A549 (cell line): ENCODE measurements around the gene PPFIA4. TPM values are rescaled to one million over a fixed set of nuclear protein-coding genes. Genes with fewer than 3 reads are reported as not detected.

Source experiments
- ATAC-seq, 2 experiments: fragments of 200-7000 bp in 1 of 2; fragments of >200 bp in 1 of 2; cut with Nextera tagmentation in 1 of 2; cut with Tn5 transposase in 1 of 2; 3 replicates each; pipeline versions ENCODE4 v1.8.0 to v1.9.1; 2018 to 2020; ENCODE audit warnings: mild to moderate bottlenecking in 1 of 2, moderate library complexity in 1 of 2
- CTCF ChIA-PET: fragments of 300-600 bp; sonication (Branson Sonifier 250); formaldehyde crosslinking; extraction: SDS; loops from one replicate; lab custom pipeline; 2021; ENCODE audit warnings: antibody characterized with exemption, inconsistent platforms; lab: Yijun Ruan, JAX
- POLR2A ChIA-PET: fragments of 350-600 bp; formaldehyde crosslinking; extraction: SDS; loops from one replicate; lab custom pipeline; 2021; ENCODE audit warnings: antibody characterized with exemption, inconsistent platforms; lab: Yijun Ruan, JAX
- DNase-seq, 2 experiments: peaks; one replicate each; pipeline versions ENCODE4 v3.0.0 to v3.0.0-alpha.2; 2011 to 2016; ENCODE audit warnings: low read depth in 1 of 2, low spot score in 1 of 2
- FAIRE-seq: peaks from 2 replicates; lab custom pipeline; 2011; peaks lifted over from hg19 to GRCh38; lab: Jason Lieb, UNC
- H3K27ac ChIP-seq, 2 experiments: fragments of >200 bp; sonication (Bioruptor Twin); formaldehyde crosslinking; 3 replicates each; pipeline ENCODE4 v1.5.1; 2016 to 2017
- H3K4me1 ChIP-seq: fragments of >200 bp; sonication (Bioruptor Twin); formaldehyde crosslinking; 3 replicates; pipeline ENCODE4 v1.6.1; 2016
- H3K4me2 ChIP-seq: fragments of >200 bp; sonication (Bioruptor Twin); formaldehyde crosslinking; 3 replicates; pipeline ENCODE4 v1.6.1; 2016
- H3K4me3 ChIP-seq: fragments of >200 bp; sonication (Bioruptor Twin); formaldehyde crosslinking; 3 replicates; pipeline ENCODE4 v1.5.1; 2016
- H3K9me3 ChIP-seq: fragments of >200 bp; sonication (Bioruptor Twin); formaldehyde crosslinking; 3 replicates; pipeline ENCODE4 v1.6.1; 2016
- BHLHE40 ChIP-seq: IDR thresholded peaks from 2 replicates; pipeline ENCODE4 v1.6.1; 2012; ENCODE audit warnings: low read depth, low read length, inconsistent platforms
- CBX2 ChIP-seq: fragments of 200-600 bp; sonication (generic); IDR thresholded peaks from 2 replicates; pipeline ENCODE4 v1.6.1; 2016; ENCODE audit warnings: low read depth, mild to moderate bottlenecking, borderline replicate concordance
- CBX8 ChIP-seq: fragments of 200-600 bp; sonication (generic); IDR thresholded peaks from 2 replicates; pipeline ENCODE4 v1.6.1; 2016
- ELK1 ChIP-seq: fragments of 150-350 bp; IDR thresholded peaks from 2 replicates; pipeline ENCODE4 v1.6.1; 2014; ENCODE audit warnings: low read depth, mild to moderate bottlenecking, low read length
- FOSB ChIP-seq: fragments of 250-450 bp; sonication (Bioruptor Pico); IDR thresholded peaks from 2 replicates; pipeline ENCODE4 v1.5.0; 2020; ENCODE audit warnings: mild to moderate bottlenecking, moderate library complexity
- FOSL2 ChIP-seq, 2 experiments: fragments of 450-650 bp in 1 of 2; fragments of >200 bp in 1 of 2; sonication (Bioruptor Twin) in 1 of 2; formaldehyde crosslinking; IDR thresholded peaks; 2 replicates each; pipeline versions ENCODE4 v1.5.0 to v1.6.1; 2016 to 2020; ENCODE audit warnings: mild to moderate bottlenecking in 1 of 2, moderate library complexity in 1 of 2
- HOXB5 ChIP-seq: fragments of 250-450 bp; sonication (Bioruptor Pico); IDR thresholded peaks from 2 replicates; pipeline ENCODE4 v1.5.0; 2020; ENCODE audit warnings: mild to moderate bottlenecking, moderate library complexity
- KDM5A ChIP-seq: fragments of 200-600 bp; sonication (generic); IDR thresholded peaks from 2 replicates; pipeline ENCODE4 v1.6.1; 2016; ENCODE audit warnings: antibody characterized with exemption, mild to moderate bottlenecking
- NPAS2 ChIP-seq: fragments of 250-450 bp; sonication (Bioruptor Pico); IDR thresholded peaks from 2 replicates; pipeline ENCODE4 v1.8.0; 2022; ENCODE audit warnings: mild to moderate bottlenecking, moderate library complexity, borderline replicate concordance
- PBX3 ChIP-seq: IDR thresholded peaks from 2 replicates; pipeline ENCODE4 v1.6.1; 2012
- PHF8 ChIP-seq: fragments of 200-600 bp; sonication (generic); IDR thresholded peaks from 2 replicates; pipeline ENCODE4 v1.6.1; 2016; ENCODE audit warnings: low read depth, mild to moderate bottlenecking, antibody characterized with exemption, moderate library complexity, borderline replicate concordance
- POLR2A ChIP-seq: IDR thresholded peaks from 2 replicates; pipeline ENCODE4 v1.6.1; 2012; ENCODE audit warnings: mild to moderate bottlenecking, low read length
- RCOR1 ChIP-seq: fragments of 150-350 bp; IDR thresholded peaks from 2 replicates; pipeline ENCODE4 v1.6.1; 2014; ENCODE audit warnings: antibody characterized with exemption, low read length, low read depth
- TFCP2L1 ChIP-seq: fragments of 250-450 bp; sonication (Bioruptor Pico); IDR thresholded peaks from 2 replicates; pipeline ENCODE4 v1.5.0; 2021; ENCODE audit warnings: mild to moderate bottlenecking
- USF2 ChIP-seq: fragments of 450-650 bp; IDR thresholded peaks from 2 replicates; pipeline ENCODE4 v1.6.1; 2014; ENCODE audit warnings: antibody characterized with exemption
- ZSCAN20 ChIP-seq: fragments of 250-450 bp; sonication (Bioruptor Pico); IDR thresholded peaks from 2 replicates; pipeline ENCODE4 v1.8.0; 2022; ENCODE audit warnings: mild to moderate bottlenecking, moderate library complexity
- WGBS: methylation state at CpG from one replicate; pipeline ENCODE4 v1.1.6; 2017; ENCODE audit errors: missing lambda C conversion rate; 5-methylcytosine and 5-hydroxymethylcytosine counted together
- polyA plus RNA-seq, 4 experiments: library from polyadenylated mRNA; depleted of rRNA in 3 of 4; stranded (reverse); fragments of >200 nt; fragmentation: RNase III in 1 of 4; extraction: RNeasy Plus Mini Kit Qiagen cat#74134 plus additional on column Dnase treatment in 1 of 4; gene quantifications; 2 replicates in 3 of 4; 3 replicates in 1 of 4; pipeline ENCODE4 v1.2.3, GENCODE V29; 2011 to 2017

Gene PPFIA4
- polyA plus RNA-seq, 2 of the 4 experiments (the other 2 are of a cell fraction): 0.47 to 0.63 TPM

- DNase-seq: peak; percentile 19 to 25
- ChIA-PET CTCF (interaction anchor here (0.8 to 30.5 kb wide), 9 partner anchors 16 to 214 kb away, joined by 3 to 300 read pairs (median 3); partner anchors contain the start of gene ADORA1), POLR2A (no interaction called here)
- Histone ChIP-seq H3K27ac (no peak overlapping the region), H3K4me2 (no peak overlapping the region), H3K4me1 (peaks cover 5% of the 10 kb centered on the region; the same call in 1 of the 3 replicates), H3K9me3 (no peaks in the 10 kb centered on the region), H3K4me3 (no peak overlapping the region)
- FAIRE-seq: no peak
- 80% methylated on average over 17 of the region's 24 CpGs for WGBS
- TF ChIP-seq ELK1: no peak
- no peak for TF ChIP-seq BHLHE40
- TF ChIP-seq POLR2A: 0 out of 2 replicates have a peak, but pooled peaks have one; percentile 9
- ATAC-seq: peak in 1 of 2 experiments; percentile 64; a peak in 3 of 6 replicates
Measured at GRCh38 chr1:203055161-203055799, 29.0 kb downstream of the PPFIA4 start.

GRCh38 chr1:203056012-203056411, 29.7 kb downstream of the PPFIA4 start:
- CTCF ChIA-PET: interaction anchor here (0.9 to 30.5 kb wide), 7 partner anchors 9 to 213 kb away, joined by 3 to 300 read pairs (median 4); no protein-coding TSS in a partner anchor

GRCh38 chr1:203056516-203056915, 30.2 kb downstream of the PPFIA4 start:
- POLR2A ChIA-PET: no interaction called here

More at GRCh38 chr1:203056012-203056411, 29.7 kb downstream of the PPFIA4 start:
- Histone ChIP-seq H3K9me3 (no peaks in the 10 kb centered on the region), H3K4me2 (no peak overlapping the region), H3K27ac (no peak overlapping the region), H3K4me3 (no peak overlapping the region), H3K4me1 (peaks cover 5% of the 10 kb centered on the region; the same call in 1 of the 3 replicates)
- DNase-seq (no peak), FAIRE-seq (no peak), ATAC-seq (no peak)
- 88% methylated on average over 7 of the region's 7 CpGs for WGBS
- POLR2A ChIA-PET: no interaction called here
- TF ChIP-seq FOSB (CRISPR knock-in tag) (no peak), FOSL2 (IDR thresholded peaks at IDR 0.05) (no peak), FOSL2 (CRISPR knock-in tag; IDR thresholded peaks at IDR 0.05) (no peak), BHLHE40 (no peak)

More at GRCh38 chr1:203056516-203056915, 30.2 kb downstream of the PPFIA4 start:
- no peak overlapping the region for H3K4me2 ChIP-seq
- no peaks in the 10 kb centered on the region for H3K9me3 ChIP-seq
- 77% methylated on average over 6 of the region's 6 CpGs for WGBS
- no peak overlapping the region for H3K4me3 ChIP-seq
- no peak overlapping the region for H3K27ac ChIP-seq
- TF ChIP-seq RCOR1: no peak
- TF ChIP-seq ZSCAN20 (CRISPR knock-in tag): no peak
- TF ChIP-seq HOXB5: no peak
- TF ChIP-seq USF2: no peak
- no peak for TF ChIP-seq TFCP2L1 (CRISPR knock-in tag)
- TF ChIP-seq PBX3: no peak
- TF ChIP-seq PHF8: no peak
- no peak for TF ChIP-seq KDM5A
- TF ChIP-seq CBX2: no peak
- no peak for TF ChIP-seq CBX8
- no peak for TF ChIP-seq POLR2A
- TF ChIP-seq NPAS2: no peak
- TF ChIP-seq, all 56 proteins: peak for 0
- ATAC-seq (peak in 1 of 2 experiments; percentile 30; a peak in 1 of 6 replicates), DNase-seq (no peak), FAIRE-seq (no peak)
- CTCF ChIA-PET: interaction anchor here (0.9 to 30.5 kb wide), 6 partner anchors 8 to 160 kb away, joined by 3 to 300 read pairs (median 4); no protein-coding TSS in a partner anchor
- H3K4me1 ChIP-seq: peaks cover 5% of the 10 kb centered on the region; the same call in 1 of the 3 replicates
